Calu3 (cell line): ENCODE data around the gene NCKAP1. TPM values are rescaled to one million over a fixed set of nuclear protein-coding genes. Genes with fewer than 3 reads are reported as not detected.

ENCODE experiments used
- BruUV-seq: library from RNA; stranded (reverse); fragments of 400-500 nt; replicated peaks from 2 replicates; lab custom pipeline; 2021; lab: Mats Ljungman, UMichigan
- CTCF ChIA-PET: fragments of 300-600 bp; sonication (Branson Sonifier 250); formaldehyde crosslinking; loops from one replicate; lab custom pipeline; 2022; ENCODE audit warnings: antibody characterized with exemption; lab: Charles Lee
- DNase-seq: peaks from one replicate; pipeline ENCODE4 v3.0.0; 2022
- H3K27ac Mint-ChIP-seq: one replicate; pipeline ENCODE4 v1.8.0; 2022; ENCODE audit warnings: mixed read lengths; ENCODE audit not compliant: unreplicated experiment
- H3K27me3 Mint-ChIP-seq: one replicate; pipeline ENCODE4 v1.8.0; 2022; ENCODE audit warnings: mixed read lengths; ENCODE audit not compliant: unreplicated experiment
- H3K36me3 Mint-ChIP-seq: one replicate; pipeline ENCODE4 v1.8.0; 2022; ENCODE audit warnings: mild to moderate bottlenecking, moderate library complexity, mixed read lengths; ENCODE audit not compliant: insufficient read depth, unreplicated experiment
- H3K4me1 Mint-ChIP-seq: one replicate; pipeline ENCODE4 v1.8.0; 2022; ENCODE audit warnings: mild to moderate bottlenecking, low read depth, mixed read lengths; ENCODE audit not compliant: unreplicated experiment
- H3K4me3 Mint-ChIP-seq: one replicate; pipeline ENCODE4 v1.8.0; 2022; ENCODE audit warnings: mild to moderate bottlenecking, low read depth, moderate library complexity, mixed read lengths; ENCODE audit not compliant: unreplicated experiment
- H3K9me3 Mint-ChIP-seq: one replicate; pipeline ENCODE4 v1.8.0; 2022; ENCODE audit warnings: low read depth, mixed read lengths; ENCODE audit not compliant: unreplicated experiment
- intact Hi-C: fragments of 100-400 bp; cut with micrococcal nuclease; formaldehyde crosslinking; loops from one replicate; pipeline ENCODE4 v1.10.0; 2022; ENCODE audit not compliant: unreplicated experiment
- total RNA-seq: library from RNA; stranded (reverse); gene quantifications from 2 replicates; pipeline ENCODE4 v1.2.3, GENCODE V29; 2022
- TF ChIP-seq, protein P1 (sequence below): fragments of 200-600 bp; IDR thresholded peaks from one replicate; pipeline ENCODE4 v1.8.0; 2022; ENCODE audit warnings: antibody characterized with exemption; ENCODE audit not compliant: unreplicated experiment

Gene NCKAP1
- total RNA-seq, 1 experiment from 2014 or later: 157 TPM

DNA sequence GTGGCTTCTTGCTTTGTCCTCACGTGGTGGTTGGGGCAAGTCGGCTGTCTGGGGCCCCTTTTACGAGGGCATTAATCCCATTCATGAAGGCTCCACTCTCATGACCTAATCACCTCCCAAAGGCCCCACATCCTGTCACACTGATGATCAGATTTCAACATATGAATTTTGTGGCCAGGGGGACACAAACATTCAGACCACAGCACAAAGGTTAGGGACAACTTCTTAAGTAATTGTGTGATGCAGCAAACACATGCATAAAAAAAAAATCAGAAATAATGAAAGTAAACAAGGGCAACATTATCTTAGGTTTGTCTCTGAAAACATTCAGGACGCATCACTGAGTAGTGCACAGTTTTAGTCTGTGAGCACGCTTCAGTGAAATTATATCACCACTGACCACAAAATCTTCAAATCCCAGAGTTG lies 117.6 kb downstream of the NCKAP1 start:
- no peak for DNase-seq
- no TSS peak for BruUV-seq
- H3K36me3 Mint-ChIP-seq: peaks cover 37% of the 10 kb centered on the region
- H3K27ac Mint-ChIP-seq: no peak overlapping the region
- H3K4me3 Mint-ChIP-seq: no peak overlapping the region
- CTCF ChIA-PET: no interaction called here
- intact Hi-C loops: no loop called here
- no peaks in the 10 kb centered on the region for H3K27me3 Mint-ChIP-seq
- TF ChIP-seq, protein P1, sequence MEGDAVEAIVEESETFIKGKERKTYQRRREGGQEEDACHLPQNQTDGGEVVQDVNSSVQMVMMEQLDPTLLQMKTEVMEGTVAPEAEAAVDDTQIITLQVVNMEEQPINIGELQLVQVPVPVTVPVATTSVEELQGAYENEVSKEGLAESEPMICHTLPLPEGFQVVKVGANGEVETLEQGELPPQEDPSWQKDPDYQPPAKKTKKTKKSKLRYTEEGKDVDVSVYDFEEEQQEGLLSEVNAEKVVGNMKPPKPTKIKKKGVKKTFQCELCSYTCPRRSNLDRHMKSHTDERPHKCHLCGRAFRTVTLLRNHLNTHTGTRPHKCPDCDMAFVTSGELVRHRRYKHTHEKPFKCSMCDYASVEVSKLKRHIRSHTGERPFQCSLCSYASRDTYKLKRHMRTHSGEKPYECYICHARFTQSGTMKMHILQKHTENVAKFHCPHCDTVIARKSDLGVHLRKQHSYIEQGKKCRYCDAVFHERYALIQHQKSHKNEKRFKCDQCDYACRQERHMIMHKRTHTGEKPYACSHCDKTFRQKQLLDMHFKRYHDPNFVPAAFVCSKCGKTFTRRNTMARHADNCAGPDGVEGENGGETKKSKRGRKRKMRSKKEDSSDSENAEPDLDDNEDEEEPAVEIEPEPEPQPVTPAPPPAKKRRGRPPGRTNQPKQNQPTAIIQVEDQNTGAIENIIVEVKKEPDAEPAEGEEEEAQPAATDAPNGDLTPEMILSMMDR: no peak
- no peaks in the 10 kb centered on the region for H3K9me3 Mint-ChIP-seq
- H3K4me1 Mint-ChIP-seq: no peaks in the 10 kb centered on the region

DNA sequence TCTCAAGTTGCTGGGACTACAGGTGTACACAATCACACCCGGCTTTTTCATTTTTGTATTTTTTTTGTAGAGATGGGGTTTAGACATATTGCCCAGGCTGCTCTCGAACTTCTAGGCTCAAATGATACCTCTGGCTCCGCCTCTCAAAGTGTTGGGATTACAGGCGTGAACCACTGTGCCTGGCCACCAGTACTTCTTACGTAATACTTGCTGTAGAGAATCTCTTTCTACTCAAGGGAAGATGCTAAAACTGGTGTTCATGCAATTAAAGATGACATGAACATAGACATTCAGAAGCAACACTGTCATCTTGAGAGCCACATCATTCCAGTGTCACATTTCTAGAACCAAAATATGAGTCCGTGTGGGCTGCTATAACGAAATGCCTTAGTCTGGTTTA lies 118.2 kb downstream of the NCKAP1 start:
- no TSS peak for BruUV-seq
- H3K4me3 Mint-ChIP-seq: no peak overlapping the region
- no peak overlapping the region for H3K27ac Mint-ChIP-seq
- H3K27me3 Mint-ChIP-seq: no peaks in the 10 kb centered on the region
- H3K9me3 Mint-ChIP-seq: no peaks in the 10 kb centered on the region
- TF ChIP-seq, protein P1: no peak
- CTCF ChIA-PET: no interaction called here
- DNase-seq: no peak
- intact Hi-C loops: no loop called here
- no peaks in the 10 kb centered on the region for H3K4me1 Mint-ChIP-seq
- peaks cover 37% of the 10 kb centered on the region for H3K36me3 Mint-ChIP-seq

DNA sequence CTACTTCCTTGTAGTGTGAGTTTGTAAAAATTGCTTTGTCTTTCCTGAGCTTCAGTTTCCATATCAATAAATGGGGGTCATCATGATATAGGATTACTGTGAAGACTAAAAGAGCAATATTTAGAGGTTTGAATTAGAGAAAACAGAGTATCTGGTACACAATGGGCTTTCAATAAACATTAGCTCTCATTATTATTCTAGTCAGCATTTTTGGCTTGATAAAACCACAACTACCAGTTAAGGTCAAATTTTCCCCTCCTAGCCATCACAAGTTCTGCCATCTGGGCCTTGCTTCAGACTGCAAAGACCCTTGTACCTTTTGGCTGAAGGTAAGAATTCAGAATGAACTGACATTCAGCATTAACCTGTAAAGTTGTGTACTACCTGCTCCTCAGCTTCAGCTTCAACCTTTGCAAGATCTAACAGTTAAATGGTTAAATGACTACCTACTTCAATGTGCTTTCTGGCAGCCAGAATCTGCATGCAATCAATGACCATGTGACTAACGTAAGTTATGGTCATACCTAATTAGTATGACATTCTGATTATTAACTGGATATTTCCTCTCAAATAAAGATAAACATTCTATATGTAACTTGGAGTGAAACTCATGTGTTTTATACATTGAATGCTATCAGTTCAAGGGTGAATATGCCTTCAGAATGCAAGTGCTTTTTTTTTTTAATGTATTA lies 119.2 kb downstream of the NCKAP1 start:
- CTCF ChIA-PET: interaction anchor here (0.6 kb wide), 1 partner anchor 52 kb away, joined by 3 read pairs; no protein-coding TSS in a partner anchor
- Mint-ChIP-seq H3K27ac (peak overlapping the region; percentile 22), H3K9me3 (no peaks in the 10 kb centered on the region), H3K36me3 (peaks cover 39% of the 10 kb centered on the region), H3K4me1 (no peaks in the 10 kb centered on the region), H3K27me3 (no peaks in the 10 kb centered on the region), H3K4me3 (no peak overlapping the region)
- TF ChIP-seq, protein P1: no peak
- intact Hi-C loops: no loop called here
- DNase-seq: no peak
- BruUV-seq: no TSS peak

DNA sequence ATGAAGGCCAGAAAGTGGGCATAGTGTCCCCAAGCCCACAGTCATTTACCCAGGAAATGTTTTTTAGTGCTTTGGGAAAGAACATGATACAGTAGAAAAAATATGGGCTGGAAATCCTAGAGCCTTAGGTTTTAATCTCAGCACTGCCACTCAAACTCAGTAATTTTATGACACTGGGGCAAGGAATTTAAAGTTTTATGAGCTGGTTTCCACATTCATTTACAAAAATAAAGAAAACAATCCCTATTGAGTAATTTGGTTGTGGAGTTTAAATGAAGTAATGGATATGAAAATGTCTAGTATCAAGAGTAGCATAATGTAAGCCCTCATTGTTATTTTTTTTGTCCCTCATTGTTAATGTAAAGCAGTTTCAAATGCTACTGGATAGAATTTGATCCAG lies 120.3 kb downstream of the NCKAP1 start:
- no peaks in the 10 kb centered on the region for H3K9me3 Mint-ChIP-seq
- no peaks in the 10 kb centered on the region for H3K4me1 Mint-ChIP-seq
- no peak overlapping the region for H3K4me3 Mint-ChIP-seq
- H3K27ac Mint-ChIP-seq: no peak overlapping the region
- TF ChIP-seq, protein P1: no peak
- H3K27me3 Mint-ChIP-seq: no peaks in the 10 kb centered on the region
- BruUV-seq: no TSS peak
- intact Hi-C loops: no loop called here
- peaks cover 33% of the 10 kb centered on the region for H3K36me3 Mint-ChIP-seq
- CTCF ChIA-PET: no interaction called here
- no peak for DNase-seq
